Karpas-422 (cell line): ENCODE data around the gene KRTAP2-2. TPM values are rescaled to one million over a fixed set of nuclear protein-coding genes. Genes with fewer than 3 reads are reported as not detected.
"Not testable (repeated sequence)": the region's sequence is repeated elsewhere in the genome, so short reads cannot be mapped to it uniquely, and the experiment has no call there.

Experiments used
- DNase-seq: peaks from one replicate; pipeline ENCODE4 v3.0.0-alpha.2; 2015
- H2AFZ ChIP-seq: fragments of 200-600 bp; sonication (generic); 2 replicates; pipeline ENCODE4 v1.6.1; 2014; ENCODE audit warnings: antibody characterized with exemption, low read length, mixed read lengths
- H3K27ac ChIP-seq: fragments of 200-600 bp; sonication (generic); 2 replicates; pipeline ENCODE4 v1.5.1; 2014; ENCODE audit warnings: mild to moderate bottlenecking, low read length, moderate library complexity
- H3K27me3 ChIP-seq: fragments of 200-600 bp; sonication (generic); 2 replicates; pipeline ENCODE4 v1.6.1; 2014; ENCODE audit warnings: low read length, mixed read lengths
- H3K36me3 ChIP-seq: fragments of 200-600 bp; sonication (generic); 2 replicates; pipeline ENCODE4 v1.6.1; 2014; ENCODE audit warnings: low read length, mixed read lengths; ENCODE audit not compliant: insufficient read depth
- H3K4me1 ChIP-seq: fragments of 200-600 bp; sonication (generic); 2 replicates; pipeline ENCODE4 v1.6.1; 2014; ENCODE audit warnings: mild to moderate bottlenecking, low read length, mixed read lengths
- H3K4me2 ChIP-seq: fragments of 200-600 bp; sonication (generic); 2 replicates; pipeline ENCODE4 v1.6.1; 2014; ENCODE audit warnings: low read length, low read depth, mild to moderate bottlenecking; ENCODE audit not compliant: poor library complexity, severe bottlenecking
- H3K4me3 ChIP-seq: fragments of 200-600 bp; sonication (generic); 2 replicates; pipeline ENCODE4 v1.5.1; 2014; ENCODE audit warnings: mild to moderate bottlenecking, antibody characterized with exemption, low read length, mixed read lengths
- H3K79me2 ChIP-seq: fragments of 200-600 bp; sonication (generic); 2 replicates; pipeline ENCODE4 v1.6.1; 2014; ENCODE audit warnings: mild to moderate bottlenecking, low read length, mixed read lengths
- H3K9ac ChIP-seq: fragments of 200-600 bp; sonication (generic); 2 replicates; pipeline ENCODE4 v1.6.0; 2014; ENCODE audit warnings: low read length
- H3K9me2 ChIP-seq: fragments of 200-600 bp; sonication (generic), shearing (Covaris generic); replicated peaks from 2 replicates; pipeline ENCODE4 v1.6.0; 2014; ENCODE audit warnings: mild to moderate bottlenecking, low read length, moderate library complexity; ENCODE audit not compliant: insufficient read depth
- H3K9me3 ChIP-seq: fragments of 300-700, 200-600 bp; sonication (generic); 2 replicates; pipeline ENCODE4 v1.6.1; 2014; ENCODE audit warnings: low read length, mixed read lengths
- H4K20me1 ChIP-seq: fragments of 200-600 bp; sonication (generic); 2 replicates; pipeline ENCODE4 v1.6.1; 2014; ENCODE audit warnings: mild to moderate bottlenecking, antibody characterized with exemption, low read length, low read depth; ENCODE audit not compliant: insufficient read depth
- total RNA-seq: library from RNA; depleted of rRNA; stranded (reverse); fragments of >200 nt; shearing (Covaris generic); gene quantifications from 2 replicates; pipeline ENCODE4 v1.2.3, GENCODE V29; 2014; ENCODE audit warnings: low replicate concordance

The KRTAP2-2 gene
- total RNA-seq, 1 experiment from 2014 or later = not detected

- no peak overlapping the region for H2AFZ ChIP-seq
- no peaks in the 10 kb centered on the region for H3K4me1 ChIP-seq
- no peaks in the 10 kb centered on the region for H4K20me1 ChIP-seq
- no peak overlapping the region for H3K27ac ChIP-seq
- no peak for DNase-seq
- H3K4me2 ChIP-seq = no peak overlapping the region
- H3K9me3 ChIP-seq = no peaks in the 10 kb centered on the region
- no peaks in the 10 kb centered on the region for H3K79me2 ChIP-seq
- H3K9me2 ChIP-seq = no peaks in the 10 kb centered on the region
- H3K36me3 ChIP-seq = no peaks in the 10 kb centered on the region
- H3K9ac ChIP-seq = no peak overlapping the region
- no peaks in the 10 kb centered on the region for H3K27me3 ChIP-seq
- H3K4me3 ChIP-seq = no peak overlapping the region
Observed at GRCh38 chr17:41067281-41067680, 12.3 kb upstream of the KRTAP2-2 start.

DNA sequence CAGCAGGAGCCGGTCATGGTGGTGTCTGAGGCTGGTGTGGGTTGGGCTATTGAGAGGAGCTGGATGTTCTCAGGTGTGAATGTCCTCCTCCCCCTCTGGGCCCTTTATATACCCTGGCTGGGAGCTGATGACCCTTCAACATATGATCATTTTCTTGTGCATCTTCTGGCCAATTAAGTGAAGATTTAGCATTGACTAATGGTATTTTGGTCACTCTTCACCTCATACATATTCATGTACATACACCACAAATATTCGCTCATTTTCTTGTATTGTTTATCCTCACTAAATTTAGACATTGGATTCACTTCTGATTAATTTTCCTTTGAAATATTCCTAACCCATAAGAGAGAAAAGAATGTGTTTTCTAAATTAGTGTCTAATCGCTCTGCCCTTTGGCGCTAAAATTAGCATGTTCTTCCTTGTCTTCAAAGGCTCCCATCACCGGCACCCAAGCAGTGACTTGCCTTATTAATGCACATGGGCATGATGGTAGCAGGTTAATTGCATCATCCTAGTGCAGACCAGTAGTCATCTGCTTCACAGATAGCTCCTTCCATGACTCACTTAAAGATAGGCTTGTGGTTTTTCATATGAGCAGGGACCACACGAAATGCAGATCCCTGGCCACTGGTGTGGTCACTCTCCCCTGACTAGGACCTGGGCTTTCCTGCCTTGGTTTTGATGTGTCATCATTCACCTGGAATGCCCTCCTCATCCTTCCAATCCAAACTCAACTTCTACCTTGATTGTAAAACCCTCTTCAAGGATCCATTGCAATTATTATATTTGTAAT lies 11.0 kb upstream of the KRTAP2-2 start, which contains the start of gene KRTAP2-4:
Gene KRTAP2-4, minus strand, starts transcription at position 51 of the 796 bp plus-strand sequence. Its CDS starts 34 bp downstream, at position 17.
- no peak within 1 kb of the TSS for H2AFZ ChIP-seq
- H3K4me2 ChIP-seq = no peak within 1 kb of the TSS

DNA sequence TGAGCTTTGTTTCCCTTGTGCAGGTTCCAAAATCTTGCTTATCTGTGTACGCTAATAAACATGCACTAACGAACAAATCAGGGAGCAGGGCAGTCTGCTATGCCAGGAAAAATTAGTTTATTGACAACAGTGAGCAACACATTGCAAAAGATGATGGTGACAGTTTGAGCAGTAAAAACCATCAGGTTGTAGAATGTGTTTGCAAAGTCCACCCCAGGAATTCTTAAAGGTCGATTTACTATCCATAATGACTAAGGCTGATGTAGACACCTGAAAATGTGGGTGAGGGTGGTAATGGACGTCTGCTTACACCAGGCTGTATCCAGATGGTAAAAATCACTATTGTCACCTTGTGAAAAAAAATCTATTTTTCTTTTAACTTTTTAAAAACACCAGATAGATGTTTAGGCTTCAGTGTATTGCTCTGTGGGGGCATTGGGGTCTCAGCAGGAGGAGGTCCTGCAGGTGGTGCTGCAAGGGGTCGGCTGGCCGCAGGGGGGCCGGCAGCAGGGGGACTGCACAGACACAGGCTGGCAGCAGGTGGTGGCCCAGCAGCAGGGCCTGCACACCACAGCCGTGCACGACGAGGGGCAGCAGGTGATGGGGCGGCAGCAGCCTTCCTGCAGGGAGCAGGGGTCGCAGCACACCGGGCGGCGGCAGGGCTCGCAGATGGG lies 10.1 kb upstream of the KRTAP2-2 start:
- not testable (repeated sequence) for H3K4me3 ChIP-seq, H2AFZ ChIP-seq, H3K36me3 ChIP-seq, H3K79me2 ChIP-seq, H3K4me1 ChIP-seq, H3K4me2 ChIP-seq, H3K9ac ChIP-seq, H4K20me1 ChIP-seq, H3K27me3 ChIP-seq, DNase-seq, H3K9me2 ChIP-seq, H3K27ac ChIP-seq, H3K9me3 ChIP-seq

More for the DNA sequence above, 11.0 kb upstream of the KRTAP2-2 start, which contains the start of gene KRTAP2-4:
- H3K79me2 ChIP-seq = no peaks in the 10 kb centered on the region
- H3K9me3 ChIP-seq = no peaks in the 10 kb centered on the region
- no peaks in the 10 kb centered on the region for H3K4me1 ChIP-seq
- no peak within 1 kb of the TSS for H3K4me3 ChIP-seq
- no peaks in the 10 kb centered on the region for H3K9me2 ChIP-seq
- no peaks in the 10 kb centered on the region for H3K27me3 ChIP-seq
- H3K36me3 ChIP-seq = no peaks in the 10 kb centered on the region
- DNase-seq = no peak
- H3K27ac ChIP-seq = no peak within 1 kb of the TSS
- no peak within 1 kb of the TSS for H3K9ac ChIP-seq
- no peaks in the 10 kb centered on the region for H4K20me1 ChIP-seq

DNA sequence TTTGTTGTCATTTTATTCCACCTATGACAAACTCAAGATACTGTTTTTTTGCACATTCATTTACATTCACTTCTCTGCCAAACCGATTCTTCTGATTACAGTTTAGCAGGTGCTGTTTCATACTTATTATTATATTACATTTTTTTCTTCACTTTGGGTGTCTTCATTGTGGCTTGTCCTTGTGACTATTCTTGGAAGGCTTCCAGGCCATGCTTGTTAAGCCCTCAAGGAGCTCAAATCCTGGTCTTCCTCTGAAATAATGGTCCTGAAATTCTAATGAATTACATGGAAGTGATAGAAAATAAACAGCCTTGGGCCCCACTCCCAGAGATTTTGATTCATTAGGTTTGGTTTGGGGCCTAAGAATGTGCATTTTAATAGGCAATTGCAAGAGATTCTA lies 9.3 kb upstream of the KRTAP2-2 start:
- no peak overlapping the region for H3K27ac ChIP-seq
- H3K9me3 ChIP-seq = no peaks in the 10 kb centered on the region
- no peak overlapping the region for H3K9ac ChIP-seq
- no peak overlapping the region for H3K4me3 ChIP-seq
- no peak overlapping the region for H3K4me2 ChIP-seq
- H4K20me1 ChIP-seq = no peaks in the 10 kb centered on the region
- no peaks in the 10 kb centered on the region for H3K79me2 ChIP-seq
- H3K9me2 ChIP-seq = no peaks in the 10 kb centered on the region
- H3K4me1 ChIP-seq = no peaks in the 10 kb centered on the region
- H3K27me3 ChIP-seq = no peaks in the 10 kb centered on the region
- no peak overlapping the region for H2AFZ ChIP-seq
- no peak for DNase-seq
- H3K36me3 ChIP-seq = no peaks in the 10 kb centered on the region

- H3K27ac ChIP-seq = no peak overlapping the region
- H3K4me3 ChIP-seq = no peak overlapping the region
- H3K79me2 ChIP-seq = no peaks in the 10 kb centered on the region
- no peak overlapping the region for H3K9ac ChIP-seq
- no peak for DNase-seq
- no peaks in the 10 kb centered on the region for H3K36me3 ChIP-seq
- H3K27me3 ChIP-seq = no peaks in the 10 kb centered on the region
- no peaks in the 10 kb centered on the region for H3K9me3 ChIP-seq
- H2AFZ ChIP-seq = no peak overlapping the region
- no peaks in the 10 kb centered on the region for H3K9me2 ChIP-seq
- H3K4me1 ChIP-seq = no peaks in the 10 kb centered on the region
- no peaks in the 10 kb centered on the region for H4K20me1 ChIP-seq
- H3K4me2 ChIP-seq = no peak overlapping the region
Observed at GRCh38 chr17:41063449-41063848, 8.4 kb upstream of the KRTAP2-2 start.

DNA sequence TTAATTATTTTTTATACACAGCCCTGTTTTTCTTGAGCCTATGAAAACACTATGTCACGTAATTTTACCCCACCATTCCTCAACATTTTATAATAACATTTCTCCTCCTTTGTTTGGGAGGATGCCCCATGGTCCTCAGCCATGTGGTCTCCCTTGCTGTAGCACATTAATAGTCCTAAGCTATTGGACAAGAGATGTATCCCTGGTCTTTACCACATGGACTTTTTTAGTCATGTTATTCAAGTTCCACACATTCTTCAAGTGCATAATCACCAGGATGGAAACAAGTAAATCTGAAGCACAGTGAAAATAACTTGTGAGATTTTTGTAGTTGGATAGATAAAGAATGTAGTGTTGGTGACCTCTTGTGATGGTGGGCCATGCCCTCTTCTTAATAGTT lies 6.9 kb upstream of the KRTAP2-2 start:
- H3K4me2 ChIP-seq = no peak overlapping the region
- H3K79me2 ChIP-seq = no peaks in the 10 kb centered on the region
- H3K27ac ChIP-seq = no peak overlapping the region
- H3K9ac ChIP-seq = no peak overlapping the region
- DNase-seq = no peak
- no peak overlapping the region for H3K4me3 ChIP-seq
- H2AFZ ChIP-seq = no peak overlapping the region
- H3K9me2 ChIP-seq = no peaks in the 10 kb centered on the region
- no peaks in the 10 kb centered on the region for H4K20me1 ChIP-seq
- H3K27me3 ChIP-seq = no peaks in the 10 kb centered on the region
- H3K36me3 ChIP-seq = no peaks in the 10 kb centered on the region
- H3K4me1 ChIP-seq = no peaks in the 10 kb centered on the region
- H3K9me3 ChIP-seq = no peaks in the 10 kb centered on the region

- Histone ChIP-seq H3K4me1 (no peaks in the 10 kb centered on the region), H3K36me3 (no peaks in the 10 kb centered on the region), H3K4me3 (no peak within 1 kb of the TSS), H3K79me2 (no peaks in the 10 kb centered on the region), H4K20me1 (no peaks in the 10 kb centered on the region), H3K9me3 (no peaks in the 10 kb centered on the region), H3K4me2 (no peak within 1 kb of the TSS), H3K9me2 (no peaks in the 10 kb centered on the region), H3K9ac (no peak within 1 kb of the TSS), H3K27ac (no peak within 1 kb of the TSS), H2AFZ (no peak within 1 kb of the TSS), H3K27me3 (no peaks in the 10 kb centered on the region)
- DNase-seq = peak; percentile 14
Observed at GRCh38 chr17:41060052-41060604, 5.1 kb upstream of the KRTAP2-2 start, which contains the start of gene KRTAP2-3. Gene KRTAP2-3 (minus strand): TSS chr17:41060114. CDS start chr17:41060050, 64 bp downstream.

GRCh38 chr17:41059276-41060051 lies 4.4 kb upstream of the KRTAP2-2 start:
- H3K9ac ChIP-seq, H4K20me1 ChIP-seq: not testable (repeated sequence)

More at GRCh38 chr17:41059276-41060051, 4.4 kb upstream of the KRTAP2-2 start:
- H3K9me3 ChIP-seq, H3K36me3 ChIP-seq, H3K4me2 ChIP-seq, H3K4me3 ChIP-seq, H3K27me3 ChIP-seq, H3K79me2 ChIP-seq, H2AFZ ChIP-seq, H3K27ac ChIP-seq, H3K9me2 ChIP-seq, H3K4me1 ChIP-seq: not testable (repeated sequence)
- DNase-seq = peak; percentile 26
